ENCODE measurements around the gene PREPL. TPM values are rescaled to one million over a fixed set of nuclear protein-coding genes. Genes with fewer than 3 reads are reported as not detected.

PREPL gene
- total and polyA plus RNA-seq, 2 of the 8 experiments (the other 6 are each of a cell fraction or from before 2014, with no cell fraction given) = 13.6 to 38.9 TPM

GRCh38 chr2:44275927-44276303 is 85.4 kb downstream of the PREPL start:
- Histone ChIP-seq H3K14ac (ENCODE audit: insufficient read length) (no peak overlapping the region), H3K56ac (replicated peaks; ENCODE audit: insufficient read length, low read depth, low read length) (no peak overlapping the region), H2BK120ac (replicated peaks; ENCODE audit: low read depth, low read length) (no peak overlapping the region), H3K4me1 (replicated peaks in 1 of 4; ENCODE audit: control insufficient read depth in 3 of 4, insufficient read depth in 4 of 4, low read length in 3 of 4) (no peaks in the 10 kb centered on the region), H3K36me3 (ENCODE audit: control insufficient read depth in 2 of 4, insufficient read depth in 4 of 4, low read length in 3 of 4) (no peaks in the 10 kb centered on the region), H3K79me2 (ENCODE audit: control insufficient read depth in 1 of 2, insufficient read depth in 2 of 2, low read length in 2 of 2) (no peaks in the 10 kb centered on the region), H2BK5ac (ENCODE audit: low read depth, low read length) (no peak overlapping the region), H3K23ac (ENCODE audit: insufficient read length) (no peak overlapping the region), H3K9ac (replicated peaks in 1 of 4; ENCODE audit: extremely low read depth in 1 of 4, low read depth in 3 of 4, low read length in 3 of 4) (no peak overlapping the region), H4K20me1 (replicated peaks in 1 of 2; ENCODE audit: control insufficient read depth in 1 of 2, insufficient read depth in 2 of 2, low read length in 2 of 2) (no peaks in the 10 kb centered on the region), H4K91ac (replicated peaks; ENCODE audit: insufficient read length, low read length) (no peak overlapping the region), H3K4me3 (ENCODE audit: extremely low read depth in 1 of 4, insufficient read depth in 2 of 4, low read depth in 3 of 4, low read length in 4 of 4) (no peak overlapping the region), H2BK20ac (ENCODE audit: low read length) (no peak overlapping the region), H4K5ac (ENCODE audit: insufficient read length, low read depth, low read length) (no peak overlapping the region), H3K18ac (ENCODE audit: extremely low read depth, low read length) (no peak overlapping the region), H2BK15ac (ENCODE audit: low read length) (no peak overlapping the region), H3K9me3 (ENCODE audit: insufficient read depth in 2 of 2, low read depth in 1 of 2, low read length in 1 of 2) (no peaks in the 10 kb centered on the region), H2AK5ac (ENCODE audit: low read depth, low read length) (no peak overlapping the region), H3K4me2 (ENCODE audit: insufficient read depth in 1 of 2, low read depth in 2 of 2, low read length in 2 of 2) (no peak overlapping the region), H2AFZ (ENCODE audit: low read length) (no peak overlapping the region), H3K4ac (replicated peaks; ENCODE audit: insufficient read length, low read depth, low read length) (no peak overlapping the region), H3K79me1 (ENCODE audit: low read depth, low read length) (no peaks in the 10 kb centered on the region), H2BK12ac (ENCODE audit: low read depth, low read length) (no peak overlapping the region), H3K27ac (ENCODE audit: low read depth, low read length) (no peak overlapping the region), H4K8ac (ENCODE audit: extremely low read depth, insufficient read depth, low read length) (no peak overlapping the region), H3K27me3 (replicated peaks in 1 of 4; ENCODE audit: control insufficient read depth in 3 of 4, extremely low read depth in 1 of 4, insufficient read depth in 3 of 4, low read length in 3 of 4) (no peaks in the 10 kb centered on the region), H3K23me2 (ENCODE audit: low read depth, low read length) (no peaks in the 10 kb centered on the region)
- ChIA-PET CTCF (ENCODE audit: partially characterized antibody) (interaction anchor here (0.7 to 1.1 kb wide), 3 partner anchors 20 to 30 kb away, joined by 3 to 5 read pairs (median 3); no protein-coding TSS in a partner anchor), POLR2A (ENCODE audit: partially characterized antibody) (no interaction called here)
- DNase-seq (ENCODE audit: low read depth in 1 of 2, low spot score in 2 of 2) (no peak), FAIRE-seq (no peak)
- TF ChIP-seq CREB1 (IDR thresholded peaks at IDR 0.05) (no peak), KDM5A (IDR thresholded peaks at IDR 0.05; ENCODE audit: low read length) (no peak), NRF1 (IDR thresholded peaks at IDR 0.05; ENCODE audit: low read depth, low read length) (no peak)
- 90% methylated on average over 2 of the region's 2 CpGs; no CpG with 5 or more reads in 1 of the 2 experiments for WGBS, 2 experiments (ENCODE audit: extremely low coverage in 1 of 2, insufficient coverage in 1 of 2, insufficient read length in 1 of 2, insufficient replicate concordance in 2 of 2, low coverage in 1 of 2, low lambda C conversion rate in 2 of 2, missing lambda C conversion rate in 1 of 2)

All from H1 (cell line).